Measurements from ENCODE around the gene SEC16B.

GRCh38 chr1:177995369-177995768 is 25.5 kb upstream of the SEC16B start:
- TF ChIP-seq POLR2A (IDR thresholded peaks at IDR 0.05; ENCODE audit: low read length) (no peak), GATA1 (IDR thresholded peaks at IDR 0.05; ENCODE audit: low read depth, low read length) (no peak)

Data from erythroblast (primary cell).